Measurements from ENCODE around the gene ZBTB7C. TPM values are rescaled to one million over a fixed set of nuclear protein-coding genes. Genes with fewer than 3 reads are reported as not detected.

Gene ZBTB7C
- total RNA-seq, 1 donor from 2014 or later, result 14.2 TPM

DNA sequence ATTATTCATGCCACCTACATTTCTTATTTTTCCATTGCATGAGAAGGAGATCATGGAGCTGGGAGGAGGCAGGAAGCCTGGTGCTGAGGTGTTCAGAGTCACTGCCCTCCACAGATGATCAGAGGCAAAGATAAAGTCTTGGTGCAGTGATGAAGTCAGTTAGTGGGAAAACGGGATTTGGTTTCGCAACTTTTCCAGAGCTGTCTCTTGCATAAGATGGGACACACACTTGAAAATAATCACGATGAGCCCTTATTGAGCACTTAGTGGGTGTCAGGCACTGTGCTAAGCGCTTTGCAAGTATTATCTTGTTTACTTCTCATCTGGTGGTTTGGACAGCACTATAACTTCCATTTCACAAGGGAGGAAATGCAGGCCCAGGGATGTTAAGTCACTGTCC, 256.6 kb downstream of the ZBTB7C start:
- DNase-seq (ENCODE audit: low spot score), result no peak

DNA sequence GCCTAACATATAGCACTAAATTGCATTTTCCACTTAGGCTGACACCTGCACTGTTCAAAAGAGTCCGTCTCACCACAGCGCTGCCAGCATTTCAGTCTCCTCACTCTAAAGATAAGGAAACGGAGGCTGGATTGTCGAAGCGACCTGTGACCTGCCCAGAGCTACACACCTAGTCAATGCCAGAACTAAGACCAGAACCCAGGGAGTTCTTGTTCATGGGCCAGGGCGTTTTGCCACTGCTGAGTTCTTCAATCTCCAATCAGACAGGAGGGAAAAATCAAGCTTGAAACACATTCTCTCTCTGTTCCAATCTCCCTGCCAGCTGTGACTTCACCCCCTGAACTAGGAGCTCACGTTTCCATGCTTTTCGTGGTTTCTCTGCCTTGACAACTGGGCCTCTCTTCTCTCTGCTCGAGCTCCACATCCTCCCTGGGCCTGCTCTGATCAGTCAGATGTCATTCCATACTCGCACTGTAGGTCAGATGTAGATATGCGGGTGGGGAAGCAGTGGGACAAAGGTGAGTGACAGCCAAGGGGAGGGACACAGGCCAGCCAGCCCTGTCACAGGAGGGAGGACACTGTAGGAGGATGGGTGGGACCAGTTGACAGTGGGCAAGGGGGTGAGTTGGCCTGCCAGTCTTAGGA, 257.6 kb downstream of the ZBTB7C start:
- DNase-seq (ENCODE audit: low spot score), result no peak

DNA sequence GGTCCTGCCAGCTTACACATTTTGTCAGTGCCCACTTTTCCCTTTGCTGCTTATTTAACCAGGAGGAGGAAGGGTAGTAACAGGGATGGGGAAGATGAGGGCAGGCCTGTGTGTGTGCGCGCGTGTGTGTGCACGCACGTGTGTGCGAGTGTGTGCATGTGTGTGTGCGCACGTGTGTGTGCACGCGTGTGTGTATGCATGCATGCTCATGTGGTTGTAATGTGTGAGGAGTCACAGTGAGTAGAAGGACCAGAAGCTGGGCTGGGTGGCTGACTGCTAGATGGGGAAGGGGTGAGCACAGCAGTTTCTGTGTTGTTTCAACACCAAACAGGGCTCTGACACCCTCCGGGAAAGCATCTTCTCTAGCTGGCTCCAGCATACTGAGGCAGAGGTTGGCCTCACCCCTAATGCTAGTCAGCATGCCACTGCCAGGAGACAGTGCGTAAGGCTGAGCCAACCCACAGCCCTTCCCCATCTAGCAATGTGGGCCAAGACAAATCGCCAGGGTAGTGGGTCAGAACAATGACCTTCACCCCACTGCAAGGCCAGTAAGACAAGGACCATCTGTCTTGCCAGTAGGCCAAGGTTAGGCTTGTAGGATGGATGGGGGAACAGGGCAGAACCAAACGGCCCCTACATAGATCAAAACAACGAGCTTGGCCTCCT, 260.0 kb downstream of the ZBTB7C start:
- no peak for DNase-seq (ENCODE audit: low spot score)

DNA sequence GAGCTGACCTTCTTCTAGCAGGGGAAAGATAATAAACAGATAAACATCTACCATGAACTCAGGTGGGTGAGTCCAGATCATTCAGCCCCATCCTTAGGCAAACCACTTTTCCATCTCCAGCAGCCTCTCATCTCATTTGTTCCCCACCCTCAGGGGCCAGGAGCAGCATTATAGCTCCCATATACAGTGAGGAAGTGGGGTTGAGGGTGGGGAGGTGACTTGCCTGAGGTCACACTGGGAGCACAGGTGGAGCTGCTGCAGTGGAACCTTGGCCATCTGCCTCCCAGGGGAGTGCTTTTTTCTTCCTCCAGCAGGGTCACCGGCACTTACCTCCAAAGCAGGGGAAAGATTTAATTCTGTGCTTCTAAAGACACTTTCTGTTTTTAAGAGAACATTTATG, 266.2 kb downstream of the ZBTB7C start:
- DNase-seq (ENCODE audit: low spot score), result no peak

DNA sequence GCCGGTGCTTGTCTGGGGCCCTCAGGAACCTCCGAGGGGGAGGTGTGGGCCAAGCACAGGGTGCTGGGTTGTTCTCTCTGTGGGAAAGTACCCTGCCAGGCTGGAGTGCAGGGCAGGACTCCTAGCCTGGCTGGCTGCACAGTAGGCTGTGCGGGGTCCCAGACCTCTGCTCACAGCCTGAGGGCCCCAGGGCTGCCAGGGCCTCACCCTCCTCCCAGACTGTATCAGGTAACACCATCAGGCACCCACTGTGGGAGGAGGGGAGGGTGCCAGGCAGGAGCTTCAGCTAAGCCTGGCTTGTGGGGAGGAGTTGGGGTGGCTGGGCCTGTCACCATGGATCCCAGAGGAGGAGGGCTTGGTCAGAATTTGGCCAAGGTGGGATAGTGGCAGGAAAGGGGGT, 266.8 kb downstream of the ZBTB7C start:
- DNase-seq (ENCODE audit: low spot score), result no peak

DNA sequence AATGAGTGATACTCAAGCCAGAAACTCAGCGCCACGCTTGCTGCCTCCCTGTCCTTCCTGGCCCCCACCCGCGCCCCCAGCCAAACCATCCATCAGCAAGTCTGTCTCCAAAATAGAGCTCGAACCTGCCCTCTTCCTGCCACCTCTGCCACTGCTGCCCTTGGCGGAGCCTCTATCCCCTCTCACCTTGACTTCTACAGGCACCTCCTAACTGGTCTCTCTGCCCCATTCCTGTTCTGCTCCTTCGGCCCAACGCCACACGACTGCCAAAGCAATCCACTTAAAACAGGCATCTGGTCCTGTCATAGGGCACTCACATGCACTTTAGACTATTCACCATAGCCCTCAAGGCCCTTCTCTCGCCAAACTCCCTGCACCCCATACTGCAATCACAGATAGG, 268.5 kb downstream of the ZBTB7C start:
- no peak for DNase-seq (ENCODE audit: low spot score)

DNA sequence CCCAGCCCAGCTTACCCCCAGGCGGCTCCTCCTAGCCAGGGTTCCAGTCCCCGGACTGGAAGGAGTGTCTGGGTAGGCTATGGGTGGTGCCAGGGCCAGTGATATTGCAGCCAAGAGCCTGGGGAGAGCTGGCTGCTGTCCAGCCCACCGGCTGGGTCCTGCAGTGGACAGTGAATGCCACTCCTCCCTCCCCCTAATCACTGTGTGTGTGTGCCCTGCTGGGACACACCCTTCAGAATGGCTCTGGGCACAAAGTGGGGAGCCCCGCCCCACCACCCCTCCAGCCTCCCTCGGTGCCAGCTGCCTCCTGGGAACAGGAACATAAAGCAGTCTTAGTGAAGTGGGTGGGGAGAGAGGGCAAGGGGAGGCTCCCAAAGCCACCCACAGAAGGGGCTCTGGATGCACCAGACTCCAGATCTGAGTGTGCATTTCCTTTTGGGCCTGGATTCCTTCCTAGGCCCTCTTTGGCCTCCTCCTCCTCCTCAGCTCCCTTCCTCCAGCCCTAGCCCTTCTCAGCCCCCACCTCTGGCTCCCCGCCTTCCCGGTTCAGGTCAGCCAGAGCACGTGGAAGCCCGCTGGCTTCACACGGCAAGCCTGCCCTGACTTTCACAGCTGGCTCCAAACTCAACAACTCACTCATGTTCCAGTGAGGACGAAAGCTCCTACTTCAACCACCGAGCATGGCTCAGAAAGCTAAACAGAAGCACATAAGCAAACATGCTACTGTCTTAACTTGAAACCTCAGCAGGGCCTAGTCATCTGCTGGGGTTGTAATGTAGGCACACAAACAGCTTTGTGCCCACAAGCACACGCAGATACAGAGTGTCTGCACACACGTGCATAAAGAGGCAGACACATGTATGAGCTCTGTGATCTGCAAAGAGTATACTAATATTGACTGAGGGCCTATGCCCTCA, 269.5 kb downstream of the ZBTB7C start:
- DNase-seq (ENCODE audit: low spot score), result no peak

DNA sequence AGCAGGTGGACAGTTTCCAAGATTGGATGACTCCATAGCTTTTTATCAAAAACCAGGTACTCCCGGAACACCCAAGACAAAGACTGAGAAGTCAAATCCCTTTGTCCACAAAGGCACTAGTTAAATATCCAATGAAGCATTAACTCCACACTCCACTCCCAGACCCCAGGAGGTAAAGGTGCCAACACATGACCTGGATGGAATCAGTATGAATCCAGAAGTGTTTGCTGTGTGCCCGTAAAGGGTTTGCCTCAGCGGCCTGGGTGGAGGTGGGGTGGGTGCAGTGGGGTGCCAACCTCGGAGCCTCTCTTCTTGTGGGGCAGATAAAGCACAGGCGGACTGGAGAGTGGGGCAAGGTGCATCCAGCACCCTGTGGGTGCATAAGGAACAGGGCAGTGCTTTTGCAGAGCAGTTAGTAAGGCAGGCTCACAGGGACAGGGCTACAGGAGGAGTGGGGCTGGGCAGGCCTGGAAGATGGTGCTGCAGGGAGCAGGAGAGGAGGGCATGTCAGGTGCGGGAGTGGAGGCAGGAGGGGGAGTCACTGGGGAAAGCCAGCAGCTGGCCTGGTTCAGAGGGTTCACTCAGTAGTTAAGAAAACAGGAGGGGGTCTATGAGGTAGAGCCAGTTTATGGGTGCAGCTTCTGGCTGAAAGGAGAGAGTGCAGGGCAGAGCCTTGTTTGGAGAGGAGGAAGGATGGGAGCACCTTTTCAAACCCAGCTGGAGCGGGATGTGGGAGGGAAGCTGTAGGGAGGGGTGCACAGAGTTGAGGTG, 270.3 kb downstream of the ZBTB7C start:
- DNase-seq (ENCODE audit: low spot score), result no peak

DNA sequence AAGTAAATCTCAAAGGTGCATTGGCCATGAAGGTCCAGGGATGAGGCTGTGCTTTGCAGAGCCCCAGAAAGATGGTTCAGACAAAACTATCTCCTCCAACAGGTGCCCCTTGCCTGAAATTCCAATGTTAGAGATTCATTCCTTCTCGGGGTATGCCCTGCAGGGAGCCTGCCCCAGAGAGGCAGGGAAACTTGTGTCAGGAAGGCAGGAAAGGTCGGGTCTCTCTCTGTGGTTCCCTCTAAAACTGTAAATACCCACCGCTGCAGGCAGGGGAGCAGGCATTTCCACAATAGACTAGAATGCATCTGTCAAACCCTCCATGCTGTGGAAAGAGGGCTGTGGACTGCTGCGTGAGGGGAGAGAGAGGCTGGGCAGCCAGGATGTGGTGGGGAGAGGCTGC, 271.0 kb downstream of the ZBTB7C start:
- no peak for DNase-seq (ENCODE audit: low spot score)

DNA sequence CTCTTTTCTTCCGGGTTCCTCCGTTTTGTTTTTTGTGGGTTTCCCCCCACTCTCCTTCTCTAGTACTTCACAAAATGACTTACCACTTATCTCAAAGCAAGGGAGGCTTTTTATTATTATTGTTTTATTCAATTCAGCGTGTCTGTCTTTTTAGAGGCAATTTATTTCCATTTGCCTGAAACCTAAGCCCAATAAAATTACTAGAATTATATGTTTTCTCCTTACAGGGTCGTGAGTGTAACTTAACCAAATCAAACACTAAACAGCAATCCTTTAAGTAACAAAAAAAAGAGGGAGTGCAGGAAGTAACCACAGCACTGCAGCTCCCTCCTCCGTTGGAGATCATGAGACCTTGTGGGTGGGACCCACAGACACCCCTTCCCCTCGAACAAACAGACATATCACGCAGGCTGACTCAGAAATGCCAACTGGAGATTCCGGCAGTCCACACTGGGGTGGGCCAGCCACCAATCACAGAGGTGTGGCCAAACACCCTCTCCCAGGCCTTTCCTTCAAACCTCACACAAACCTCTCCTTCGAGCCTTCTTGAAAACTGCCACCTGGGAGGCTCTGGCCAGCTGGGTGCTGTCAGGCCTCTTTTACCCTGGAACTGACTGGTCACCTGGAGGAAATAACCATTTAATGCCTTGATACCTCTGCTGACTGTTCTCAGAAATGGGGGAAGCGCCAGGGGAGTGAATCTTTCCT, 271.7 kb downstream of the ZBTB7C start:
- DNase-seq (ENCODE audit: low spot score), result peak; percentile 64

DNA sequence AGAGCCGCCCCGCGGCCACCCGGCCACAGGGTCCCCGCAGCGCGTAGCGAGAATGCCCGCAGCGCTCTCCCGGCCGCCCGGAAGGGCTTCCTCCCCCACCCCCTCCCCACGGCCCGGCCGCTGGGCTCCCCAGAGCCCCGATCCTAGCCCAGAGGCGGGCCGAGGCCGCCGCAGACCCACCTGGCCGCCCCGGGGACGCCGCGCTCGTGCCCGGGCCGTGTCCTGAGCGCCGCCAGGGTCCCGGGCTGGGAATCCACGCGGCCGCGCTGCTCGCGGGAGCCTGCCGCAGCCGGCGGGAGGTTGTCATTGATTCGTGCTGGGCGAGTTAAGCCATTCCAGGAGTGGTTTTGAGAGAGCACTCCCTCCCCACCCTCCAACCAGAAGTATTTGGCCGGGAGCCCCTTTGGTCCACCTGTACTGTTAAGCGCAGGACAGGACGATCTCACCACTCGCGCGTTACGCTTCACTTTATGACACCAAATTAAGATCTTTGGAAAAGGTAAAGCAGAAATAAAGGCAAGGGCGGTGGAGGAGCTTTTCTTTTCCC, 272.3 kb downstream of the ZBTB7C start:
- DNase-seq (ENCODE audit: low spot score), result peak; percentile 86

DNA sequence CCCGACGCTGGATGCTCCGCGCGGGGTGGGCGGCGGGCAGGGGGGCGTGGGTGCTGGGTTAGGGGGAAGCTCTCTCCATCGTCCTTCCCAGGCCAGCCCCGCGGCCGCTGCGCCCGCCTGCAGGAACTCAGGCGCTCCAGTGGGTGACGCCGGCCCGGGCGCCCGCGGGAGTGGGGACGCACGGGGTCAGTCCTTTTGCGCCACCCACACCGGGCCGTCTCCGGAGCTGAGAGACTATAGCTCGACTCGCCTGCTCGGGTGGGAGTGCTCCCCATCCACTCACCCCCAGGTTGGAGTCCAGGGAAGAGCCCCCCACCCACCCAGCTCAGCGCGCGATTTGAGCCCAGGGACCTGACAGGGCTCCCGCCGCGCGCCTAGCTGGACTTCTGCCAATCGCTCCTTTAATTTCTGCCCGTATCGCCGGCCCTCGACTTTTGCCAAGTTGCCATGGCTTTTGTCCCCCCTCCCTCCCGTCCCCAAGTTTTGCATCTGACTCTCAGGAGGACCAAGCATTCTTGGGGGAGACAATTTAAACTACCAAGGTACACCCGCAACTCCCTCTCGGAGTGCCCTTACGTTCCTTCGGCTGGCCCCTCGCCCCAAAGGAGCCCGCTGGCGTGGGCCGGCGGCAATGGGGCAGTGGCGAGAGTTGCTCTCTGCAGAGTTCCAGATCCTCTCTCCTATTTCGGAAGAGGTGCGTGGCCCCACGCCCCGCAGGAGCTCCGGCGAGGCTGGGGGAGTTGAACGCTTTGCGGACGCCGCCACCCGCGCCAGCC, 272.9 kb downstream of the ZBTB7C start:
- peak; percentile 85 for DNase-seq (ENCODE audit: low spot score)

DNA sequence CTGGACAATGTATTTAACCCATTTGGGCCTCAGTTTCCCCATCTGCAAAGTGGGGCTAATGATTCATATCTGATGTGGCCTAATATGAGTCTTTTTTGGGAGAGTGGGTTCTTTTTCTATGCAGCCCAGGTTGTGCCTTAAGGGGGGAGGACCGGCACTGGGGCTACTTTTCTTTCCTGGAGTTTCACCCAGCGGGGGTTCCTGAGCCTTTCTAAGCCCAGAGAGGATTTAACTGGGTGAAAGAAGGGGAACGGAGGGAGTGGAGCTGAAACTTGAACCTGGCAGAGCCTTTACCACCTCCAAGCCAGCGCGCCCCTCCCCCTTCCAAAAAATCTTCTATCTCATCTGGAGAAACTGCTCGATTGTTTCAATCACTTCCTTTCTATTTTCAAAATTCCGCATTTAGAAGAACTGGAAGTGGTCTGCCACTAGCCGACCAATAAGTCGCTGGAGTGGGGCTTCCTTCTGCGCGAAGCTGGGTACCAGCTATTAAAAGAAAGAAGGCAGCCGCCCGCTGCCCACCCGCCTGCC, 273.7 kb downstream of the ZBTB7C start:
- DNase-seq (ENCODE audit: low spot score), result peak; percentile 18

DNA sequence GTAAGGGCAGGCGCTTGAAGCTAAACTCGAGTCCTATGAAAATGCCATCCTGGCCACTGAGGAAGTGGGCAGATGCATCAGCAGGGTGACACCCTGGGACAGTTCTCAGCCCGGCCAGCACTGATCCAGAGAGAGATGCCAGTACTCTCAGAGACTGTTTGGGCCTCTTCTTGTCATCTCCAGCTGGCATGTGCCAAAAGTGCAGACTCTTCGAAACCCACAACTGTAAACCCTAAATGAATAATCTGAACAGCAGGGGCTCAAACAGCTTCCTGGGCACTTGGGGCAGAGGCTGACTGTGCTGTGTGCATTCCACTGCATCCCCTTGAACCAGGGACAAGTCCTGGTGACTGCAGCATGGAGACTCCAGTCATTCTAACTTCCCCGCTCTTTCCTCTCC, 274.6 kb downstream of the ZBTB7C start:
- peak; percentile 76 for DNase-seq (ENCODE audit: low spot score)

DNA sequence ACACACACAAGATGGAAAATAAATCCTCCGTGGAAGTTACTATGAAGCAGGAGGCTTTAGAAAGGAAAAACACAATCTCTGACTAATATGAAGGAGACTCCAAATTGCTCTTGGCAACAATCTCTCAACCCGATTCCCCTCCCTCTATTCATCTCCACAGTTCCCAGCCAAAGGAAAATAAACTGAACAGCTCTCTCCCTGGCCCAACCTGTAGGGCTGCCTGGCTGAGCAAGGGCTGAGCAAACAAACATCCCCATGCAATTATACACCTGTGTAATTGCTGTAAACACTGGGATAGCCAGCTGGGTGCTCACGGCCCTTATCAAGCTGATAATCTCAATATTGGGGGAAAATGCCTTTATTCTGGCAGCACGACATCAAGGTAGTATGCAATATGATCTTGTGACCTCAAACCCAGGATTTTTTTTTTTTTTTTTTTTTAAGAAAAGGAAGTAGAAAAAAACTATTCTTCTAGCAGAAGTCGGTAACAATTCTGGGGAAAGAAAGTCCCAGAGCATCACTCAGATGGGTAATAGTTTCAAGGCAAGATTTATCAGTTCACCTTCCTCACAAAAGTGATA, 275.4 kb downstream of the ZBTB7C start:
- peak; percentile 8 for DNase-seq (ENCODE audit: low spot score)

DNA sequence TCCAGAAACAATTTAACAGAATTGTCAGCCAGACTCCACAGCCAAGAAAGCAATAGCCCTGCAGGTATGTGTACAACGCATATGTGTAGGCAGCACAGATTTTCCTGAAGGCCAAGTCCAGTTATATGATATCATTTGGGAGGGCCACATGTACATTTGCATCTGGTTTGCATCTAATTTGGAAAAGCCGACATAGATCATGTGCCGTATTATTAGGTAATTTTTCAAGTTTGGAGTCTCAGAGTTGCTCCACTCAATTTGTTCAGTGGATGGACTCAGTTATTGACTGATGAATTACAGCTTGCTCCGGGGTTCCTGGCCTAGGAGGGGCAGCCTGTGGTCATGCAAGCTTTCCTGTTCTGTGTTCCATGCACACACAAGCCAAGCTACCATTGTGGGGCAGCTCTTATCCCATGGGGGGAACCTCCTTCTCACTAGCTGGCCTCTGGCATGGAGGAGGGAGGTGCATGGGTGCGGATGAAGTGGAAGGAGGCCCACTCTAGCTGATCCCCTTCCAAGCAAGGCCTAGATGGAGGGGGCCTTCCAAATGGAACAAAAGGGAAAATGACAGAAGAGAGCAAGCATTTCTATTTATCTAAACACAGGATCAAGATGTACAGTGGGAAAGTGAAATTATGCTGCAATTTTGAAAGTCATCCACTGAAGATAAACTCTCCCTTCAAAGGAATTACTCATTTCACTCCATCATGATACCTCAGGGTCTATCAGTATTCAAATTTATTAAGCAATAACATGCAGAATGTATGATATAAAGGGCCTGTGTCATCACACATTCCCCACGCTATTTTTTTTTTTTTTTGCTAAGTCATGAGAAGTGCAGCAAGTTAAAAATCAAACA, 276.2 kb downstream of the ZBTB7C start:
- DNase-seq (ENCODE audit: low spot score), result peak; percentile 69

DNA sequence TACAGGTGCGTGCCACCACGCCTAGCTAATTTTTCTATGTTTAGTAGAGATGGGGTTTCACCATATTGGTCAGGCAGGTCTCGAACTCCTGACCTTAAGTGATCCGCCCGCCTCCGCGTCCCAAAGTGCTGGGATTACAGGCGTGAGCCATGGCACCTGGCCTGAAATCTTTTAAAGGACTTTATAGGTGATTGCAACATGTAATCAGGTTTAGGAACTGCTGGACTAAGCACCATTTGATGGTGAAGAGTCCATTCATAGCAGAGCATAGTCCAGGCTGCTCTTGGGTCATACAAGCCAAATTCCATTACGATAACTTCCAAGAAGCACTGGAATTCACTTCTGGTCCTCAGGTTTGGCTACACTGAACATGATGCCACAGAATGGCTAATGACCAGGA, 278.1 kb downstream of the ZBTB7C start:
- peak; percentile 43 for DNase-seq (ENCODE audit: low spot score)

DNA sequence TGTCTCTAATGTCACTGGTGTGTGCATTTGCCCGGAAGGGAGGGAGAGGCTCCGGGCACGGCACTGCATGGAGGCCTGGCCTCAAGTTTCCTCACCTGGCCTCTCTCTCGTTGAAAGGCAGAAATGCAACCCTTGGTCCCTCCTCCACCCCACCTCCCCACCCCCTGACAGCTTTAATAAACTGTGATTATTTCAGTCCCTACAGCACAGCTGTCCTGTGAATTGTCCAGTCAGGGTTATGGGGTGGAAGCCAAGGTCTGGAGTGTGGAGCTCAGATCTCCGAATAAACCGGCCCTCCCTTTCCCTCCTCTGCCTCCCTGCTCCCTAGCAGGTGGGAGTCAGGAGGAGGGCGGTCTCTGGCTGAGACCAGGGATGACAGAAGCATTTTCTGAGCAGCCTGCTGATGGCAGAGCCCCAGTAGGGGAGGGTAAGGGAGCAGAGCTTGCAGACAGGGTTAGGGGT, 279.5 kb downstream of the ZBTB7C start:
- peak; percentile 53 for DNase-seq (ENCODE audit: low spot score)
